Right ventricle myocardium superior (tissue), 1 donor: ENCODE results near the gene NDN. TPM values are rescaled to one million over a fixed set of nuclear protein-coding genes. Genes with fewer than 3 reads are reported as not detected.
A peak's percentile ranks its signal among the peaks of the same experiment; 100 is the strongest.

Source experiments
- ATAC-seq: fragments of 200-7000 bp; cut with Tn5 transposase; one replicate; pipeline ENCODE4 v1.9.1; 2020; ENCODE audit warnings: mild to moderate bottlenecking; ENCODE audit not compliant: poor library complexity
- DNase-seq: peaks from one replicate; pipeline ENCODE4 v3.0.0-alpha.2; 2020
- intact Hi-C: fragments of 100-400 bp; cut with DNase I; formaldehyde crosslinking; loops from one replicate; pipeline ENCODE4 v1.11.2; 2022
- total RNA-seq: library from RNA; stranded (reverse); fragmentation: NEBNext Ultra II Directional; extraction: Animal tissue kit (Norgen Biotek cat#: 25700); gene quantifications from one replicate; pipeline ENCODE4 v1.2.1, GENCODE V29; 2021
- donor health status: DM: no; HTN: yes; CAD: no; lungs with severe emphysema.

The NDN gene
- total RNA-seq, 1 donor from 2014 or later, result 37.7 TPM

GRCh38 chr15:23645371-23646164 lies 41.5 kb downstream of the NDN start:
- ATAC-seq (no peak), DNase-seq (no peak)
- intact Hi-C loops, result no loop called here

DNA sequence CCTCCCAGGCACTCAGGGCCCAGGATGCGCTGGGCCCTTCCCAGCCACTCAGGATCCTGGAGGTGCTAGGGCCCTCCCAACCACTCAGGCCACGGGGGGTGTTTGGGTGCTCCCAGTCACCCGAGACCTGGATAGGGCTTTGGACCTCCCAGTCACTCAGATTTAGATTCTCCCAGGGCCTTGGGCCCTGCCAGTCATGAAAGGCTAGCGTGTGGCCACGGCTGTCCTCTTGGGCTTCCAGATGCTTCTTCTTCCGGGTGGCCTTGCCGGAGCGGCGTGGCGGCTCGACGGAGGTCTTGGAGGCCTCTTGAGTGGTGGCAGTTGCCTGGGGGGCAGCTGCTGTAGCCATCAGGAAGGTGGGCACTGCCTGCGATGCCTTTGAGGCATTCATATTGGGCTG lies 42.3 kb downstream of the NDN start:
- ATAC-seq (no peak), DNase-seq (no peak)
- intact Hi-C loops, result loop anchor here (5.0 kb wide), 1 partner anchor 232 kb away; no protein-coding TSS in a partner anchor

DNA sequence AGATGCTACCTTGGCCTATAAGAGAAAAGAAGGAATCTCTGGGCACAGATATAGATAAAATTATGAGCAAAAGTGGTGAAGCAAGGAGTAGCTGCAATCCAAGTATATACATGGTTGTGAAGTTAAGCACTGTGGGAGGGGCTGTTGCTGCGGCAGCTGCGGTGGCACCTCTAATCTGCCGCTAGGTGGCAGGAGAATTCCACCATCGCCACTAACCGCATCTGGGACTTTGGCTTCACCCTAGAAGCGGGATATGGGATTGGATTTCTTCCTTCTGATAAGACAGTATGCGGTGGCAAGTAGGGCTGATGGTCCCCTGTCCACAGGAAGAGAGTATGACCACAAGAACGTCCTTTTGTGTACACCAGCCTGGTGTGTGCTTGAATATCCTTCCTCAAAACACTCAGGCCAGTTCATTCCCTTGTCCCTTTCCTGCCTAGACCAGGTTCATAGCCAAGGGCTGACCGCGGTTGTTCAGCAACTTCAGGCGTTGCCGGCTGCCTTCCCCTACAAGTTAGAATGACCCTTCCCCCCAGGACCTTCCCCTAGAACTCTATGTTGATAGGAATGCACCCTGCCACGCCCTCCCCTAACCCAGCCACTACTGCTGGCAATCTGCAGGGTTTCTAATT lies 44.6 kb downstream of the NDN start:
- DNase-seq, result peak; percentile 52
- intact Hi-C loops, result loop anchor here (5.0 kb wide), 1 partner anchor 235 kb away; no protein-coding TSS in a partner anchor
- ATAC-seq, result peak; percentile 77

Other genes with a start within 250 kb of the NDN start
- gene GOLGA6L2, start 240.1 kb downstream of the NDN start, total RNA-seq, result not detected
- gene MKRN3, start 121.6 kb downstream of the NDN start, total RNA-seq, result 0.38 TPM
- not detected for gene MAGEL2, start 39.4 kb downstream of the NDN start, total RNA-seq